ENCODE measurements around the gene OR6C68. TPM values are rescaled to one million over a fixed set of nuclear protein-coding genes. Genes with fewer than 3 reads are reported as not detected.

OR6C68 gene
- polyA plus RNA-seq, 2 of the 4 experiments (the other 2 are of a cell fraction): not detected

DNA sequence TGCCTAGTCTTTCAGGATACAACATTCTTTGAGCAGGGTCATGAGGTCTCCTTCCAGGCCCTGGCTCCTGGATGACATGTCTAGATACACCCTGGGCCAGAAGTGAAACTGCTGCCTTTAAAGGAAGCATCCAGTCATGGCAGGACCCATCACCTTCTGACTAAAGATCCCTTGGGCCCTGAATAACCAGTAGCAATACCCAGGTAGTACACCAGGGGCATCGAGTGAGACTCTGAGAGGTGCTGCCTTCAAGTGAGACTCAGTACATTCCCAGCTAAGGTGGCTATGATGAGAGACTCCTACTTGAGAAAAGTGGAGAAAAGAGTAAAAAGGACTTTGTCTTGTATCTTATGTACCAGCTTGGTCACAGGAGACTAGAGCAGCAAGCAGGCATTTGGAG, 23.5 kb downstream of the OR6C68 start:
- WGBS (ENCODE audit: missing lambda C conversion rate): 0% methylated on average over 1 of the region's 1 CpG
- FAIRE-seq (no peak), ATAC-seq (peak in 1 of 2 experiments; percentile 72; a peak in 3 of 6 replicates), DNase-seq (ENCODE audit: low read depth in 1 of 2, low spot score in 1 of 2) (peak in 1 of 2 experiments; percentile 6)
- CTCF ChIA-PET: no interaction called here
- POLR2A ChIA-PET: no interaction called here
- no peak overlapping the region for H3K4me3 ChIP-seq
- H3K4me2 ChIP-seq: no peak overlapping the region
- TF ChIP-seq, protein P1, sequence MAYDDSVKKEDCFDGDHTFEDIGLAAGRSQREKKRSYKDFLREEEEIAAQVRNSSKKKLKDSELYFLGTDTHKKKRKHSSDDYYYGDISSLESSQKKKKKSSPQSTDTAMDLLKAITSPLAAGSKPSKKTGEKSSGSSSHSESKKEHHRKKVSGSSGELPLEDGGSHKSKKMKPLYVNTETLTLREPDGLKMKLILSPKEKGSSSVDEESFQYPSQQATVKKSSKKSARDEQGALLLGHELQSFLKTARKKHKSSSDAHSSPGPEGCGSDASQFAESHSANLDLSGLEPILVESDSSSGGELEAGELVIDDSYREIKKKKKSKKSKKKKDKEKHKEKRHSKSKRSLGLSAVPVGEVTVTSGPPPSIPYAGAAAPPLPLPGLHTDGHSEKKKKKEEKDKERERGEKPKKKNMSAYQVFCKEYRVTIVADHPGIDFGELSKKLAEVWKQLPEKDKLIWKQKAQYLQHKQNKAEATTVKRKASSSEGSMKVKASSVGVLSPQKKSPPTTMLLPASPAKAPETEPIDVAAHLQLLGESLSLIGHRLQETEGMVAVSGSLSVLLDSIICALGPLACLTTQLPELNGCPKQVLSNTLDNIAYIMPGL (CRISPR knock-in tag; IDR thresholded peaks at IDR 0.05; ENCODE audit: borderline replicate concordance): no peak
- TF ChIP-seq, protein P2, sequence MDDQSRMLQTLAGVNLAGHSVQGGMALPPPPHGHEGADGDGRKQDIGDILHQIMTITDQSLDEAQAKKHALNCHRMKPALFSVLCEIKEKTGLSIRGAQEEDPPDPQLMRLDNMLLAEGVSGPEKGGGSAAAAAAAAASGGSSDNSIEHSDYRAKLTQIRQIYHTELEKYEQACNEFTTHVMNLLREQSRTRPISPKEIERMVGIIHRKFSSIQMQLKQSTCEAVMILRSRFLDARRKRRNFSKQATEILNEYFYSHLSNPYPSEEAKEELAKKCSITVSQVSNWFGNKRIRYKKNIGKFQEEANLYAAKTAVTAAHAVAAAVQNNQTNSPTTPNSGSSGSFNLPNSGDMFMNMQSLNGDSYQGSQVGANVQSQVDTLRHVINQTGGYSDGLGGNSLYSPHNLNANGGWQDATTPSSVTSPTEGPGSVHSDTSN (IDR thresholded peaks at IDR 0.05): no peak
- TF ChIP-seq RNF2 (IDR thresholded peaks at IDR 0.05; ENCODE audit: borderline replicate concordance, low read depth): no peak
- TF ChIP-seq NR3C1 (IDR thresholded peaks at IDR 0.05): no peak
- TF ChIP-seq, protein P3, sequence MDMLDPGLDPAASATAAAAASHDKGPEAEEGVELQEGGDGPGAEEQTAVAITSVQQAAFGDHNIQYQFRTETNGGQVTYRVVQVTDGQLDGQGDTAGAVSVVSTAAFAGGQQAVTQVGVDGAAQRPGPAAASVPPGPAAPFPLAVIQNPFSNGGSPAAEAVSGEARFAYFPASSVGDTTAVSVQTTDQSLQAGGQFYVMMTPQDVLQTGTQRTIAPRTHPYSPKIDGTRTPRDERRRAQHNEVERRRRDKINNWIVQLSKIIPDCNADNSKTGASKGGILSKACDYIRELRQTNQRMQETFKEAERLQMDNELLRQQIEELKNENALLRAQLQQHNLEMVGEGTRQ (IDR thresholded peaks at IDR 0.05): no peak
- H3K4me1 ChIP-seq: no peaks in the 10 kb centered on the region
- H3K9me3 ChIP-seq: no peaks in the 10 kb centered on the region
- no peak overlapping the region for H3K27ac ChIP-seq

DNA sequence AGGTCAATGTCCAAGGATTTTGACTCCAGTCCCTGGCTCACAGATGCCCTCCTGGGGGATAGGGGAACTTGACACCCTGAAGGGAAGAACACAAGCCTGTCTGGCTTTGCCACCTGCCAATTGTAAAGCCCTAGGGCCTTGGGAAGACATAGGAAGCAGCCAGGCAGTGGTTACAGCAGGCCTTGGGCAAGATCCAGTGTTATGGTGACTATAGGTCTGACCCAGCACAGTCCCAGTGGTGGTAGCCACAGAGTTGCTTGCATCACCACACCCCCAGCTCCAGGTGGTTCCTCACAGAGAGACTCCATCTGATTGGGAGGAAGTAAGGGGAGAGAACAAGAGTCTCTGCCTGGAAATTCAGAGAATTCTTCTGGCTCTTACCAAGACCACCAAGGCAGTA, 24.2 kb downstream of the OR6C68 start:
- H3K4me2 ChIP-seq: no peak overlapping the region
- H3K9me3 ChIP-seq: no peaks in the 10 kb centered on the region
- no peak overlapping the region for H3K4me3 ChIP-seq
- FAIRE-seq (no peak), DNase-seq (ENCODE audit: low read depth in 1 of 2, low spot score in 1 of 2) (no peak), ATAC-seq (no peak)
- CTCF ChIA-PET: no interaction called here
- POLR2A ChIA-PET: no interaction called here
- H3K27ac ChIP-seq: no peak overlapping the region
- no peaks in the 10 kb centered on the region for H3K4me1 ChIP-seq
- TF ChIP-seq JUNB (IDR thresholded peaks at IDR 0.05): no peak
- no peak for TF ChIP-seq CEBPB (IDR thresholded peaks at IDR 0.05)
- TF ChIP-seq, protein P4, sequence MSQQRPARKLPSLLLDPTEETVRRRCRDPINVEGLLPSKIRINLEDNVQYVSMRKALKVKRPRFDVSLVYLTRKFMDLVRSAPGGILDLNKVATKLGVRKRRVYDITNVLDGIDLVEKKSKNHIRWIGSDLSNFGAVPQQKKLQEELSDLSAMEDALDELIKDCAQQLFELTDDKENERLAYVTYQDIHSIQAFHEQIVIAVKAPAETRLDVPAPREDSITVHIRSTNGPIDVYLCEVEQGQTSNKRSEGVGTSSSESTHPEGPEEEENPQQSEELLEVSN (IDR thresholded peaks at IDR 0.05; ENCODE audit: borderline replicate concordance, low read depth): no peak
- no peak for TF ChIP-seq NFE2L2 (conservative IDR thresholded peaks at IDR 0.05; ENCODE audit: low read length)
- no peak for TF ChIP-seq GATA3 (IDR thresholded peaks at IDR 0.05; ENCODE audit: borderline replicate concordance)

Other genes with a start within 250 kb of the OR6C68 start
- not detected in 2 replicates for gene OR6C74, start 247.8 kb upstream of the OR6C68 start, polyA plus RNA-seq (2011; rRNA removed)
- not detected in 3 replicates for gene OR6C74, start 247.8 kb upstream of the OR6C68 start, polyA plus RNA-seq (2017; fragmentation: RNase III; extraction: RNeasy Plus Mini Kit Qiagen cat#74134 plus additional on column Dnase treatment)
- gene OR6C6, start 195.8 kb upstream of the OR6C68 start, polyA plus RNA-seq (2011; rRNA removed): not detected in 2 replicates
- gene OR6C6, start 195.8 kb upstream of the OR6C68 start, polyA plus RNA-seq (2017; fragmentation: RNase III; extraction: RNeasy Plus Mini Kit Qiagen cat#74134 plus additional on column Dnase treatment): not detected in 3 replicates
- not detected in 2 replicates for gene OR6C1, start 178.0 kb upstream of the OR6C68 start, polyA plus RNA-seq (2011; rRNA removed)
- not detected in 3 replicates for gene OR6C1, start 178.0 kb upstream of the OR6C68 start, polyA plus RNA-seq (2017; fragmentation: RNase III; extraction: RNeasy Plus Mini Kit Qiagen cat#74134 plus additional on column Dnase treatment)
- not detected in 2 replicates for gene OR6C3, start 161.6 kb upstream of the OR6C68 start, polyA plus RNA-seq (2011; rRNA removed)
- not detected in 3 replicates for gene OR6C3, start 161.6 kb upstream of the OR6C68 start, polyA plus RNA-seq (2017; fragmentation: RNase III; extraction: RNeasy Plus Mini Kit Qiagen cat#74134 plus additional on column Dnase treatment)
- gene OR6C75, start 129.4 kb upstream of the OR6C68 start, polyA plus RNA-seq (2011; rRNA removed): not detected in 2 replicates
- gene OR6C75, start 129.4 kb upstream of the OR6C68 start, polyA plus RNA-seq (2017; fragmentation: RNase III; extraction: RNeasy Plus Mini Kit Qiagen cat#74134 plus additional on column Dnase treatment): not detected in 3 replicates
- not detected in 2 replicates for gene OR6C65, start 91.8 kb upstream of the OR6C68 start, polyA plus RNA-seq (2011; rRNA removed)
- not detected in 3 replicates for gene OR6C65, start 91.8 kb upstream of the OR6C68 start, polyA plus RNA-seq (2017; fragmentation: RNase III; extraction: RNeasy Plus Mini Kit Qiagen cat#74134 plus additional on column Dnase treatment)
- gene OR6C76, start 66.1 kb upstream of the OR6C68 start, polyA plus RNA-seq (2011; rRNA removed): not detected in 2 replicates
- gene OR6C76, start 66.1 kb upstream of the OR6C68 start, polyA plus RNA-seq (2017; fragmentation: RNase III; extraction: RNeasy Plus Mini Kit Qiagen cat#74134 plus additional on column Dnase treatment): not detected in 3 replicates
- not detected in 2 replicates for gene OR6C2, start 48.3 kb upstream of the OR6C68 start, polyA plus RNA-seq (2011; rRNA removed)
- gene OR6C2, start 48.3 kb upstream of the OR6C68 start, polyA plus RNA-seq (2017; fragmentation: RNase III; extraction: RNeasy Plus Mini Kit Qiagen cat#74134 plus additional on column Dnase treatment): not detected in 3 replicates
- not detected in 2 replicates for gene OR6C70, start 22.2 kb upstream of the OR6C68 start, polyA plus RNA-seq (2011; rRNA removed)
- gene OR6C70, start 22.2 kb upstream of the OR6C68 start, polyA plus RNA-seq (2017; fragmentation: RNase III; extraction: RNeasy Plus Mini Kit Qiagen cat#74134 plus additional on column Dnase treatment): not detected in 3 replicates
- gene OR6C4, start 57.2 kb downstream of the OR6C68 start, polyA plus RNA-seq (2011; rRNA removed): not detected in 2 replicates
- gene OR6C4, start 57.2 kb downstream of the OR6C68 start, polyA plus RNA-seq (2017; fragmentation: RNase III; extraction: RNeasy Plus Mini Kit Qiagen cat#74134 plus additional on column Dnase treatment): not detected in 3 replicates
- gene OR2AP1, start 80.1 kb downstream of the OR6C68 start, polyA plus RNA-seq (2011; rRNA removed): not detected in 2 replicates
- not detected in 3 replicates for gene OR2AP1, start 80.1 kb downstream of the OR6C68 start, polyA plus RNA-seq (2017; fragmentation: RNase III; extraction: RNeasy Plus Mini Kit Qiagen cat#74134 plus additional on column Dnase treatment)
- gene OR10P1, start 144.5 kb downstream of the OR6C68 start, polyA plus RNA-seq (2011; rRNA removed): not detected in 2 replicates
- not detected in 3 replicates for gene OR10P1, start 144.5 kb downstream of the OR6C68 start, polyA plus RNA-seq (2017; fragmentation: RNase III; extraction: RNeasy Plus Mini Kit Qiagen cat#74134 plus additional on column Dnase treatment)
- 1.1 and 1.4 TPM in 2 replicates for gene ITGA7, start 215.5 kb downstream of the OR6C68 start, polyA plus RNA-seq (2011; rRNA removed)
- 1.7 to 2.0 TPM (median 1.9 TPM) in 3 replicates for gene ITGA7, start 215.5 kb downstream of the OR6C68 start, polyA plus RNA-seq (2017; fragmentation: RNase III; extraction: RNeasy Plus Mini Kit Qiagen cat#74134 plus additional on column Dnase treatment)
- gene BLOC1S1, start 223.7 kb downstream of the OR6C68 start, polyA plus RNA-seq (2011; rRNA removed): 112 and 115 TPM in 2 replicates
- gene BLOC1S1, start 223.7 kb downstream of the OR6C68 start, polyA plus RNA-seq (2017; fragmentation: RNase III; extraction: RNeasy Plus Mini Kit Qiagen cat#74134 plus additional on column Dnase treatment): 129 to 138 TPM (median 134 TPM) in 3 replicates
- 8.1 and 9.1 TPM in 2 replicates for gene RDH5, start 228.0 kb downstream of the OR6C68 start, polyA plus RNA-seq (2011; rRNA removed)
- 3.4 to 5.4 TPM (median 4.1 TPM) in 3 replicates for gene RDH5, start 228.0 kb downstream of the OR6C68 start, polyA plus RNA-seq (2017; fragmentation: RNase III; extraction: RNeasy Plus Mini Kit Qiagen cat#74134 plus additional on column Dnase treatment)
- gene CD63, start 236.6 kb downstream of the OR6C68 start, polyA plus RNA-seq (2011; rRNA removed): 512 and 724 TPM in 2 replicates
- 493 to 547 TPM (median 530 TPM) in 3 replicates for gene CD63, start 236.6 kb downstream of the OR6C68 start, polyA plus RNA-seq (2017; fragmentation: RNase III; extraction: RNeasy Plus Mini Kit Qiagen cat#74134 plus additional on column Dnase treatment)